T-helper 1 cell treated with Interleukin-12 subunit alpha and Interleukin-12 subunit beta and Interleukin-4 antibody, amounts not matched to agents 30 μg/mL and 1 μg/mL, for 36 hours (primary cell): ENCODE measurements around the gene DOCK9.

Source experiments
- H3K27ac Mint-ChIP-seq: one replicate; pipeline ENCODE4 v1.8.0; 2021; ENCODE audit warnings: mild to moderate bottlenecking, mixed read lengths
- H3K27me3 Mint-ChIP-seq: one replicate; pipeline ENCODE4 v1.8.0; 2021; ENCODE audit warnings: low read depth, mixed read lengths
- H3K36me3 Mint-ChIP-seq: one replicate; pipeline ENCODE4 v1.8.0; 2021; ENCODE audit warnings: low read depth, mixed read lengths
- H3K4me1 Mint-ChIP-seq: one replicate; pipeline ENCODE4 v1.8.0; 2021; ENCODE audit warnings: low read depth, mixed read lengths
- H3K4me3 Mint-ChIP-seq: one replicate; pipeline ENCODE4 v1.8.0; 2021; ENCODE audit warnings: mild to moderate bottlenecking, moderate library complexity, mixed read lengths
- H3K9me3 Mint-ChIP-seq: one replicate; pipeline ENCODE4 v1.8.0; 2021; ENCODE audit warnings: mixed read lengths

DOCK9 gene

DNA sequence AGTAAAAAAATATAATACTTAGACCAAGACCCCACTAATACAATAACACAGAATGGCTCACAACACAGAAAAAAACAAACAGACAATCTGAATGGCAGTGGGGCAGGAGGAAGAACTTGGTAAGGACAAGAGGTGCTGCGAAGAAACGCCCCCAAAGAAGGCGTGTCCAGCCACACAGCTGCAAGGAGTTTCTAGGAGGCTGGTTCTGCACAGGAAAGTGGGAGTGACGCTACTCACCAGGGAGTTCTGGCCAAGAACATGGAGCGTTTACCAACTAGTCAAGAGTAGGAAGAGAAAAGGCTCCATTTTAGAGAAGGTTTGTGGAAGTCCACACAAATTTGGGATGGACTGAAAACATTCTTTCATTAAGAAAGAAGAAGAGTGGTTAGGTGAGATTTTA is 130.1 kb downstream of the DOCK9 start:
- H3K4me1 Mint-ChIP-seq, result peaks cover 16% of the 10 kb centered on the region
- no peaks in the 10 kb centered on the region for H3K27me3 Mint-ChIP-seq

DNA sequence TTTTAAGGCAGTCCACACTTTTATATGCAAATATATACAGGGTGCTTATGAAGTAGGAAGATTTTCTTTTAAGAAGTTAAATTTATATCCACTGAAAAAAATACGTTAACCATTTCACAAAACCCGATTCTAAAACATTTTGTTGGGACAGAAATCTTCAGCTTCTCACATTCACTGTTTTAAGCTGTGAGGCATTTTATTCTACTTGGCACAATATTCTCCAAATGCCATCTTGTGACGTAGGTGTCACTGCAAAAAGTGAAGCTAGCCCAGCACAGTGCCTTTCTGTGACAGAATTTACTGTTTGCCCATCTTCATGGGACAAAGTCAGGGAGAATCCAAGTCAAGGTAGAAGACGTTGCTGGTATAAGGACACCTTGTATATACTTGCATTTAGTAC is 130.9 kb downstream of the DOCK9 start:
- no peaks in the 10 kb centered on the region for H3K9me3 Mint-ChIP-seq
- no peak overlapping the region for H3K4me3 Mint-ChIP-seq
- H3K27ac Mint-ChIP-seq, result no peak overlapping the region
- peaks cover 13% of the 10 kb centered on the region for H3K4me1 Mint-ChIP-seq
- H3K36me3 Mint-ChIP-seq, result peaks cover 46% of the 10 kb centered on the region
- no peaks in the 10 kb centered on the region for H3K27me3 Mint-ChIP-seq

More for the DNA sequence above, 130.1 kb downstream of the DOCK9 start:
- Mint-ChIP-seq H3K27ac (no peak overlapping the region), H3K9me3 (no peaks in the 10 kb centered on the region), H3K36me3 (peaks cover 50% of the 10 kb centered on the region), H3K4me3 (no peak overlapping the region)

DNA sequence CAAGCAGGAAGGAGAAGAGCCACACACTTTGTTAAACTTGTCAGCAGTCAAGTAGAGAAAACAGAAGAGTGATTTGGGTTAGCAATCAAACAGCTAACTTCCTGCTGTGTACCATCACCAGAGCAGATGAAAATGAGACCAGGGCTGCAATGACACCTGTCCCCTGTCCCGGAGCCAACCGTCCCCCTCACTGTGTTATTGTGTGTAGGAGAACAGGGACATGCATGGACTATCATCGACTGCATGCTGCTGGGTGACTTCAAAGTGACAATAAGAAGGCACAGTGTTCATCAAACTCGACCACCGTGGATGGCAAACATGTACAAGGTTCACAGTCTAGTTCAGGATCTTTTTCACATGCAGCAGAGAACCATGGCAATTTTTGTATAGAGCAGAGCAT is 131.3 kb downstream of the DOCK9 start:
- no peaks in the 10 kb centered on the region for H3K9me3 Mint-ChIP-seq
- H3K27ac Mint-ChIP-seq, result no peak overlapping the region
- peaks cover 44% of the 10 kb centered on the region for H3K36me3 Mint-ChIP-seq
- H3K4me1 Mint-ChIP-seq, result peaks cover 13% of the 10 kb centered on the region
- no peaks in the 10 kb centered on the region for H3K27me3 Mint-ChIP-seq
- H3K4me3 Mint-ChIP-seq, result no peak overlapping the region

DNA sequence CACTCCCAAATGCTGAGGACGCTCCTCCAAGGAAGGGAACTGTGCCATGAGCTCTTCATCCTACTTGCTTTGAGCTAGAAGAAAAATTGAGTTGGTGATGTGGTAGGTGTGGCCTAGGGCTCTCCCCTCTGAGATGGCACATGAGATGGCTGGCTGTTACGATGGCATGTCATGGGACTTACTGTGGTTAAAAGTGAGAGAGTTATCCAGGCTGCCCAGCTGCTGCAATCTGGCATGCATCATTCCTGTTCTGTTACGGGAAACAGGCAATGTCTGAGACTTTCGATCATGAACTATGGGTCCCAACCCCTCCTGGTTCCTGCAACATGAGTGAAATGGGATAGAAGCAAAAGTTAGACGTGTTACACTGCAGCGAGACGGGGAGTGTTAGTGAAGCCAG is 132.1 kb downstream of the DOCK9 start:
- peaks cover 42% of the 10 kb centered on the region for H3K36me3 Mint-ChIP-seq
- no peak overlapping the region for H3K4me3 Mint-ChIP-seq
- H3K4me1 Mint-ChIP-seq, result peaks cover 13% of the 10 kb centered on the region
- no peaks in the 10 kb centered on the region for H3K9me3 Mint-ChIP-seq
- no peaks in the 10 kb centered on the region for H3K27me3 Mint-ChIP-seq
- no peak overlapping the region for H3K27ac Mint-ChIP-seq

DNA sequence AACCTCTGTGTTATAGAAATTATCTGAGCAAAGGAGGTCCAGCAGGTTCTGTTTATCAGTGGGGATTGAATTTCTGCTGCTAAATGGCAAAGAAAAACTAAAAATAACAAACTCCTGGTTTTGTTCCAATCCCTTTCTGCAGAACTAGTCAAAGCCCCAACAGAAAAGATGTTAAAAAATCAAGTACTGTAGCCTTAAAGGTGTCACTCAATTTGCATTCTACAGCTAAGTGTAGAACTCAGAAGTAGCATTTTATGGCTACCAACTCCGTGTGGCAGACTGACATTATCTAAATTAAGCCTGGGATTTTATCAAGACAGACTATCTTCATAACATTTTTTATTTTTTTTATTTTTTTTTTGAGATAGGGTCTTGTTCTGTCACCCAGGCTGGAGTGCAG is 133.8 kb downstream of the DOCK9 start:
- peaks cover 42% of the 10 kb centered on the region for H3K36me3 Mint-ChIP-seq
- H3K27me3 Mint-ChIP-seq, result no peaks in the 10 kb centered on the region
- H3K9me3 Mint-ChIP-seq, result no peaks in the 10 kb centered on the region
- H3K4me3 Mint-ChIP-seq, result no peak overlapping the region
- H3K4me1 Mint-ChIP-seq, result peaks cover 14% of the 10 kb centered on the region
- no peak overlapping the region for H3K27ac Mint-ChIP-seq

DNA sequence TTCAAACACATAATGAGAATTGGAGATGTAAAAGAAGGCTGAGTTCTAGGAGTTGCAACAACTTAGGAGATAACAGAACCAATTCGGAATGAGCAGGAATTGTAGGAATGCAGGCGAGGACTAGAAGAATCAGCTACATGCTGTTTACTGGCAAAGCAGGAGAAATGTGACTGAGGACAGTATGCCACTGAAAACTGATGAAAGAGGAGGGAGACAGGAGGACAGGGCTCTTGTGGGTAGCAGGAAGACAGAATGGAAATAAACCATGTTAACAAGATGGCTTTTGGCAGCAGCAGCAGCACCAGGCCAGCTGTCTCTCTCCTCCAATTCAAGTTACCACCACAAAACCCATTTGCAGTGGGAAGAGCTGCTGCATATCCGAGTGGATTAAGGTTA is 134.4 kb downstream of the DOCK9 start:
- Mint-ChIP-seq H3K4me1 (peaks cover 14% of the 10 kb centered on the region), H3K4me3 (no peak overlapping the region), H3K36me3 (peaks cover 42% of the 10 kb centered on the region), H3K9me3 (no peaks in the 10 kb centered on the region), H3K27me3 (no peaks in the 10 kb centered on the region), H3K27ac (no peak overlapping the region)

DNA sequence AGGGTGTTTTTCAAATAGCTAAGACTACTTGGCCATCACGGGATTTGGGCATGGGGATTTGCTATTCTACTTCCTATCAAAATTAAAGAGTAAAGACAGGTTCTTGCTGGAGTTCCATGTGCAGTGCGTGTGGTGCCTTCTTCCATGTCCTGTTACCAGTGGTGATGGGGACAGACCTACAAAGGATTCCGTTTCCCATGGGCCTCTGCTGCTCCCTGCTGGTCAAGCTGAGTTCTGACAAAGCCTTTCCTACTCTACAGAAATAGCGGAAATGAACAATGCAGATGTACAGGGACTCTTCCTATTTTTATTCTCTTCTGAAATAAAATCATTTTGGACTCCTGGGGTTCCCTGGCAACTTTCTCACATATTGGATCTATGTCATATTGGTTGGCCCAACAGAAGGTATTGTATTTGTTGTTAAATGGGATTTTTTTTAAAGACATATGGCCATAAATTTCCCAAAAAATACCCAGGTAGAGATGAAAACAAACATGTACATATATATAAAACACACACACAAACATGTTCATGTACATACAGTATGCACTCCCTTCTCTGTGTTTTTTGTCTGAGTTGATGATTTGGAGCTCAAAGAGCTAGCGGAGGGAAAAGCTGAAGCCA is 134.9 kb downstream of the DOCK9 start:
- Mint-ChIP-seq H3K4me1 (peaks cover 13% of the 10 kb centered on the region), H3K4me3 (no peak overlapping the region), H3K36me3 (peaks cover 37% of the 10 kb centered on the region), H3K27me3 (no peaks in the 10 kb centered on the region), H3K27ac (no peak overlapping the region), H3K9me3 (no peaks in the 10 kb centered on the region)

DNA sequence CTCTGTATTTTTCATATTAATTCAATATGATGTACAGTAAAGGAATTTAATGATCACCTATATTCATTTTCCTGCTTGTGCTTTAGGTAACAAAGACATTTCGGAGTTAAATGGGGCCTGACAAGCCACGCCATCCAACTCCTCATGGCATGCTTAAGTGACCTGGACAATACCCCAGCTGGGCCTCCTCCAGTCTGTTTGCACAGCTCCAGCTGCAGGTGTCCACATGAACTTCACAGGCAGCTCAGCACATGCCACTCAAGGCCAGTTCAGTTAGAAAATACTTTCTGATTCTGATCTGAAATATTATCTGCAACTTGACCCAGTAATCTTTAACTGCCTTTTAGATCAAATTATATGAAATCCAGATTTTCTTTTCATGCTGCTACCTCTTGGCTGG is 135.8 kb downstream of the DOCK9 start:
- Mint-ChIP-seq H3K27me3 (no peaks in the 10 kb centered on the region), H3K4me3 (no peak overlapping the region), H3K4me1 (peaks cover 9% of the 10 kb centered on the region), H3K27ac (no peak overlapping the region), H3K36me3 (peaks cover 33% of the 10 kb centered on the region), H3K9me3 (no peaks in the 10 kb centered on the region)

DNA sequence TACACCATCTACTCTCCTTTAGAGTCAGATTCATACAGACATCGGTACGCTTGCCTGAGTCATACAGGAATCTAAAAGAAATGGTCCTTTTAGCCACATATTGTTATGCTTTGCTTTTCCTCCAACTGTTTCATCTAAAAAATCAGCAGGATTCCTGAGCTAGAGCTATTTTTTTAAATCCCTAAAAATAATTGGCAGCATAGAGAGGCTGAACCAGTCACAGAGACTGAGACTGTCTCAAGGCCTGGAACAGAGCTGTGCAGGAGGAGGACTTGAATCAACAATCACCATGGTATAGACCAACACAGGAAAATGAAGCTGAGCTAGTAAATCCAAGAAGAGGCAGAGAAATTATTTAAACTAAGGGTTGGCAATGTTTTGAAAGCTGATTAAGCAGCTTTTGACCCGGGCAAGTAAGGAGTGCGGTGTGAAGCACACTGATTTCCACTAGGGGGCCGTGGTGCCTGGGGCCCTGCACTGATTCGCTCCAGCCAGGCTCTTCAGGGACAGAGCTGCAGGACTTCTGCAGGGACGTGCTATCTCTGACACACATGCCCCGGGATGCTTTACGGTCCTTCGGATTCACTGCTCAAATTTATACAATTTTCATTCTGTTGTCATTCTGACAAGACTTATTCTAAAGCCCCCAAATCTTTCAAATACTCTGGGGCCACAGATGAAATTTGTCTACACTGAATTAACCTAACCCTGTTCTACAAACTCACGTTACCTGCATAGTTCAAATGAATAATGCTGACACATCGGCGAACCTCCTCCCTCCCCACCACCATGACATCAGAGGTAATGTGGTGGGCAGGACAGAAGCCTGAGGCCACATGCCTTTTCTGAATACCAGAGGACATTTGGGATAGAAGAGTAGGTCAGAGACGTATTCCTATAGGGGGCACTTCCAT is 137.8 kb downstream of the DOCK9 start:
- Mint-ChIP-seq H3K36me3 (peaks cover 17% of the 10 kb centered on the region), H3K4me1 (peaks cover 5% of the 10 kb centered on the region), H3K27ac (no peak overlapping the region), H3K27me3 (no peaks in the 10 kb centered on the region), H3K4me3 (no peak overlapping the region), H3K9me3 (no peaks in the 10 kb centered on the region)

DNA sequence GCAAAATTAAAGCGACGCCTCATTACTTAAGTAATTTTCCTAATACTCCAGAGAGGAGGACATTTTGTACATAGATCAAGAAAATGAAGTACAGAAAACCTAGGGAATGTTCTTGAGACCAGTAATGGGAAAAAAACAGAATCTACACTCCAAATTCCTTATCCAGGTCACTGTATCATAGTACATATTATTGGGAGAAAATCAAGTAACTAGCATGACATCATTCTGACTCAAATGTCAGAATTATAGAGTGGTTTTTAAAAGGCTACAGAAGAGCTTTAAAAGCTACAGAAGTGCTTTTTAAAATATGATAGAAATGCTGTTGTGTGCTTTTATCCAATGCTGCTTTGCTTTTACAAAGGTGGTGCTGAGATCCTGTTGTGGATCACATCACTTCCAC is 139.1 kb downstream of the DOCK9 start:
- H3K4me3 Mint-ChIP-seq, result no peak overlapping the region
- peaks cover 5% of the 10 kb centered on the region for H3K4me1 Mint-ChIP-seq
- no peaks in the 10 kb centered on the region for H3K27me3 Mint-ChIP-seq
- H3K36me3 Mint-ChIP-seq, result peaks cover 16% of the 10 kb centered on the region
- no peak overlapping the region for H3K27ac Mint-ChIP-seq
- no peaks in the 10 kb centered on the region for H3K9me3 Mint-ChIP-seq

DNA sequence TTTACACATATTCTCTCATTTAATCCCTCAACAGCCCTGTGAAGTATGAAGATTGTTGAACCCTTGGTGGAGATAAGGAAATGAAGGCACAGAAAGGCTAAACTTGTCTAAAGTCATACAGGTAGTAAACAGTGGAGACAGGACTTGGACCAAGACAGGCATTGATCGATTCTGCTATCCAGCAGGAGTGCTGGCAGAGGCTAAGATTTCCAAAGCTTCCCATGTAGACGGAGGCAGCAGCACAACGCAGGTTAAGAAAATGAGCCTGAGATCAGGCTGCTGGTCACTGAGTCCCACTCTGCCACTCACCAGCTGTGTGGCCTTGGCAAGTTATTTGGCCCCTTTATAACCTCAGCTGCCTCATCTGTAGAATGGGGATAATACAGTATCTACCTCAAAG is 140.0 kb downstream of the DOCK9 start:
- no peaks in the 10 kb centered on the region for H3K9me3 Mint-ChIP-seq

DNA sequence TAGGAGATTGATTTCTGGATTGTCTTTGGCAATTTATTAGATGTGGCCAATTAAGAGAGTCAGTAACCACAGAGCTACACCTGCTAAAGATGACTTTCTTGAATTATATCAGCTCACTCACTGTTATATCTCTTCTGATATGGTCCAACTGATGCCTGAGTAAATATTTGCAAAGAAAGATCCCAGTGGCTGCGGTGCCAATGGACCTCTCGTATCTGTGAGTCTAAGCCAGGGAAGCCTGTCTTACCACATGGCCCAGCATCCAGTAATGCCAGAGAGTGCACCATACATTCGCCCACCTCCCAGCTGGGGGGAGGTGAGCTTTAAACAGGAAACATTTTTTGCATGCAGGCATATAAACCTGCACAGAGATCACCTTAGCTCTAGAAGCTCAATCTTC is 142.7 kb downstream of the DOCK9 start:
- H3K27me3 Mint-ChIP-seq, result no peaks in the 10 kb centered on the region
- no peak overlapping the region for H3K27ac Mint-ChIP-seq
- no peak overlapping the region for H3K4me3 Mint-ChIP-seq
- H3K9me3 Mint-ChIP-seq, result no peaks in the 10 kb centered on the region
- peaks cover 20% of the 10 kb centered on the region for H3K36me3 Mint-ChIP-seq
- peaks cover 1% of the 10 kb centered on the region for H3K4me1 Mint-ChIP-seq

More for the DNA sequence above, 140.0 kb downstream of the DOCK9 start:
- Mint-ChIP-seq H3K4me3 (no peak overlapping the region), H3K4me1 (peaks cover 1% of the 10 kb centered on the region), H3K27ac (no peak overlapping the region), H3K36me3 (peaks cover 9% of the 10 kb centered on the region), H3K27me3 (no peaks in the 10 kb centered on the region)

DNA sequence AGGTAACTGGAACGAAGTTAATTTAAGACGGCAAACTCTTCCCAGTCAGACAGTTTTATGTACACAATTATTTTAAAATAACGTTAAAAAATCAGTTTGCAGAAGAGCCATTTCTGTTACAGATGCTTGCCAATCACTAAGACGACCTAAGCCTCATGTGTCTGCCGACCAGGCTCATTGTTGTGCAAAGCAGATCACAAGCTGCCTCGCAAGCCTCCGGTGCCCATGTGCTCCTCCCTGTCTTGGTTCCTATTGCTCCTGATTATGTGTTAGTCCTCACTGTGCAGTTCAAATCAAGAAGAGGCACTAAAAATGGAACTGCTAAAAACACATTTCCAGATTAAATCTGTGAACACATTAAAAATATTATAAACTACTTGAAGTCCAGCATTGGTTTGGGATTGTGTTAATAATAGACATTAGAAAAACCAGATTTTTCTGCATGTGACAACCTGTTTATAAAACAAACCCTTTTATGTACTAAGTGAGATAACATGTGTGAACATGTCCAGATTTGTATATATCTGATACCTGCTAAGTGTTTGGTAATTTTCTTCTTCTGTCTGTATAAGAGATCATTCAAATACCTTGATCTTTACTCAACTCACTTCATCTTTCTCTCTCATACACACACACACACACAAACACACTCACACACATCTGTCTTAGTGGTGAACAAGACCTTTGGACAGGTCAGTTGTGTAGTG is 143.5 kb downstream of the DOCK9 start:
- Mint-ChIP-seq H3K4me3 (no peak overlapping the region), H3K4me1 (no peaks in the 10 kb centered on the region), H3K27ac (no peak overlapping the region), H3K36me3 (peaks cover 27% of the 10 kb centered on the region), H3K9me3 (no peaks in the 10 kb centered on the region), H3K27me3 (no peaks in the 10 kb centered on the region)

DNA sequence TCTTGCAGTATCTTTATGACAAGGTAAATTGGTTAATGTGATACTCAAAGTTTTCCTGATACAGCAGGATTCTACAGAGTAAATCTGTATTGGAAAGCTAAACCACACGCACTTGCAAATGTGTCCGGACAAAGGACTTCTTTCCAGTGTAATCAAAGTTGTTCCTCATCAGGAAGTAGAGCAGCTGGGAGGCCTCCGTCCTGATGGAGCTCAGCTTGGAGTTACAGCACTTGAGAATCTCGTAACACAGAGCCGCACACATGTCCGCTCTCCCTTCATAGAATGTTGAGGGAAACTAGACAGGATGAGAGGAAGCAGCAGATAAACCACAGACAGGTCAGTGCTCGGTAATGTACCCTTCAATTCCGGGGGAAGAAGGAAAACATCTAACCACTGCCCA is 146.6 kb downstream of the DOCK9 start:
- Mint-ChIP-seq H3K4me1 (peaks cover 1% of the 10 kb centered on the region), H3K27me3 (no peaks in the 10 kb centered on the region), H3K36me3 (peaks cover 46% of the 10 kb centered on the region), H3K27ac (no peak overlapping the region), H3K9me3 (no peaks in the 10 kb centered on the region), H3K4me3 (no peak overlapping the region)

DNA sequence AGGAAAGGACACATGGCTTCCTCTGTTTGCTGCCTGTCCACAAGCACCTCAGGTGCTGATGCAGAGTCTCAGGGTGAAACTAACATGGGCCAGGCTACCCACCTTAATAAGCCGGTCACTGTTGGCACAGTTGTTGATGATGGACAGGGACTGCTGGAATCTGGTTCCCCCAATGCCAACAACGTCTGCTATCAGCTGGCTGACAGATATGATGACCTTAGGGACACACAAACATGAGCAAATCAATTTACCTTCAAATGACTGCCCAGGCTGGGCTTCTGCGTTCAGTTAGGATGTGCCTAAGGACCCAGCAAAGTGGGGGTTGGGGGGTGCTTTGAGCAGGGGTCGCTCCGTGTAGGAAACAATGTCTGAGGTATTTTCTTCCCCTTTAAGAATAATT is 148.3 kb downstream of the DOCK9 start:
- no peak overlapping the region for H3K4me3 Mint-ChIP-seq
- H3K27me3 Mint-ChIP-seq, result no peaks in the 10 kb centered on the region
- H3K9me3 Mint-ChIP-seq, result no peaks in the 10 kb centered on the region
- peaks cover 55% of the 10 kb centered on the region for H3K36me3 Mint-ChIP-seq
- no peak overlapping the region for H3K27ac Mint-ChIP-seq
- H3K4me1 Mint-ChIP-seq, result peaks cover 6% of the 10 kb centered on the region
